B cell (primary cell): ENCODE data around the gene VILL. TPM values are rescaled to one million over a fixed set of nuclear protein-coding genes. Genes with fewer than 3 reads are reported as not detected.

ENCODE experiments used
- ATAC-seq: fragments of 200-7000 bp; cut with Tn5 transposase; one replicate; pipeline ENCODE4 v1.10.0; 2021; ENCODE audit warnings: low read depth, mild to moderate bottlenecking, moderate number of reproducible peaks, moderate library complexity
- CTCF ChIA-PET: fragments of 350-600 bp; sonication (Branson Sonifier 250); formaldehyde crosslinking; loops from one replicate; lab custom pipeline; 2021; ENCODE audit warnings: antibody characterized with exemption, inconsistent platforms; lab: Charles Lee
- POLR2A ChIA-PET: fragments of 350-600 bp; sonication (Branson Sonifier 250); formaldehyde crosslinking; loops from one replicate; lab custom pipeline; 2021; ENCODE audit warnings: antibody characterized with exemption; lab: Charles Lee
- DNase-seq: peaks from one replicate; pipeline ENCODE4 v3.0.0; 2013
- H2AFZ ChIP-seq: 2 replicates; pipeline ENCODE4 v1.6.1; 2012; ENCODE audit warnings: mild to moderate bottlenecking, low read depth, low read length; ENCODE audit not compliant: insufficient read depth, poor library complexity, severe bottlenecking
- H3K27ac ChIP-seq, 2 donors: 1 replicate in 1 of 2; 2 replicates in 1 of 2; pipeline ENCODE4 v1.5.1; 2012 to 2013; ENCODE audit warnings: low read length in 2 of 2, mild to moderate bottlenecking in 2 of 2, moderate library complexity in 1 of 2
- H3K27me3 ChIP-seq, 4 experiments: fragments of 200-600 bp in 1 of 4; sonication (generic) in 1 of 4; replicated peaks in 1 of 4; 1 replicate in 2 of 4; 2 replicates in 2 of 4; pipeline versions ENCODE4 v1.6.1 to v1.7.0; 2013 to 2016; ENCODE audit warnings: low read length in 3 of 4, mild to moderate bottlenecking in 2 of 4, mixed read lengths in 1 of 4, moderate library complexity in 1 of 4; ENCODE audit not compliant: insufficient read depth in 4 of 4, control insufficient read depth in 3 of 4; ENCODE audit errors: control extremely low read depth in 1 of 4
- H3K36me3 ChIP-seq, 2 experiments: replicated peaks in 1 of 2; 1 replicate in 1 of 2; 2 replicates in 1 of 2; pipeline versions ENCODE4 v1.6.1 to v1.7.1; 2013; ENCODE audit warnings: low read length in 1 of 2; ENCODE audit not compliant: insufficient read depth in 2 of 2, control insufficient read depth in 1 of 2; ENCODE audit errors: control extremely low read depth in 1 of 2, extremely low read depth in 1 of 2
- H3K4me1 ChIP-seq, 2 donors: fragments of 200-600 bp in 1 of 2; sonication (generic) in 1 of 2; 1 replicate in 1 of 2; 2 replicates in 1 of 2; pipeline versions ENCODE4 v1.5.1 to v1.6.1; 2013 to 2017; ENCODE audit warnings: low read length in 2 of 2; ENCODE audit not compliant: control insufficient read depth in 2 of 2, insufficient read depth in 2 of 2
- H3K4me2 ChIP-seq: replicated peaks from 2 replicates; pipeline ENCODE3; 2012; ENCODE audit warnings: mild to moderate bottlenecking, low read depth, low read length; ENCODE audit not compliant: poor library complexity, severe bottlenecking
- H3K4me3 ChIP-seq, 5 experiments: fragments of 200-600 bp in 1 of 5; sonication (generic) in 1 of 5; 1 replicate in 3 of 5; 2 replicates in 2 of 5; pipeline versions ENCODE4 v1.5.1 to v1.7.0; 2011 to 2016; ENCODE audit warnings: low read length in 4 of 5, mild to moderate bottlenecking in 4 of 5, low read depth in 2 of 5, control low read depth in 1 of 5, moderate library complexity in 1 of 5; ENCODE audit not compliant: insufficient read depth in 1 of 5; ENCODE audit errors: control extremely low read depth in 1 of 5, extremely low read depth in 1 of 5
- H3K79me2 ChIP-seq: fragments of 200-600 bp; sonication (generic); one replicate; pipeline ENCODE4 v1.6.0; 2016; ENCODE audit warnings: low read length; ENCODE audit not compliant: control insufficient read depth, insufficient read depth
- H3K9ac ChIP-seq: fragments of 200-600 bp; sonication (generic); 2 replicates; pipeline ENCODE4 v1.6.1; 2017; ENCODE audit warnings: mild to moderate bottlenecking, low read length, moderate library complexity
- H3K9me3 ChIP-seq, 3 donors: one replicate each; pipeline versions ENCODE4 v1.6.1 to v1.7.1; 2013; ENCODE audit warnings: low read length in 2 of 3; ENCODE audit not compliant: control insufficient read depth in 2 of 3, insufficient read depth in 1 of 3; ENCODE audit errors: control extremely low read depth in 1 of 3
- H4K20me1 ChIP-seq: 2 replicates; pipeline ENCODE4 v1.6.0; 2012; ENCODE audit warnings: mild to moderate bottlenecking, low read length; ENCODE audit not compliant: insufficient read depth, control insufficient read depth, poor library complexity, severe bottlenecking
- H3K27ac Mint-ChIP-seq: one replicate; pipeline ENCODE4 v1.8.0; 2021; ENCODE audit warnings: mixed read lengths
- H3K27me3 Mint-ChIP-seq: one replicate; pipeline ENCODE4 v1.8.0; 2021; ENCODE audit warnings: mixed read lengths
- H3K4me1 Mint-ChIP-seq: one replicate; pipeline ENCODE4 v1.8.0; 2021; ENCODE audit warnings: mixed read lengths
- H3K4me3 Mint-ChIP-seq: one replicate; pipeline ENCODE4 v1.8.0; 2021; ENCODE audit warnings: mixed read lengths
- H3K9me3 Mint-ChIP-seq: one replicate; pipeline ENCODE4 v1.8.0; 2022; ENCODE audit warnings: mixed read lengths; ENCODE audit not compliant: insufficient read depth
- EZH2 ChIP-seq: IDR thresholded peaks from 2 replicates; pipeline ENCODE4 v1.6.1; 2012; ENCODE audit warnings: borderline replicate concordance, low read depth, mild to moderate bottlenecking, moderate library complexity, low read length; ENCODE audit not compliant: insufficient read depth, poor library complexity, severe bottlenecking
- WGBS: methylation state at CpG from one replicate; pipeline ENCODE4 v1.1.5; 2013; ENCODE audit warnings: missing lambda C conversion rate; ENCODE audit not compliant: insufficient coverage; 5-methylcytosine and 5-hydroxymethylcytosine counted together
- intact Hi-C: fragments of 100-400 bp; cut with micrococcal nuclease; formaldehyde crosslinking; loops from one replicate; pipeline ENCODE4 v1.10.0; 2022
- polyA plus RNA-seq: library from polyadenylated mRNA; depleted of rRNA; stranded (reverse); fragments of >200 nt; gene quantifications from 2 replicates; pipeline ENCODE4 v1.2.3, GENCODE V29; 2012
- total RNA-seq, 2 donors: library from RNA; stranded (reverse); fragments of 120-200 nt in 1 of 2; gene quantifications; 1 replicate in 1 of 2; 2 replicates in 1 of 2; pipeline versions ENCODE4 v1.2.3 to v1.2.4, GENCODE V29; 2013 to 2022
- TF ChIP-seq, protein P1 (sequence below): fragments of 200-600 bp; IDR thresholded peaks from one replicate; pipeline ENCODE4 v1.8.0; 2022; ENCODE audit warnings: antibody characterized with exemption, mild to moderate bottlenecking

The VILL gene
- total and polyA plus RNA-seq, 2 donors (not counting 1 experiment from before 2014, with no cell fraction given), result 35.2 to 46.4 TPM

GRCh38 chr3:37973246-37974054 lies 17.1 kb upstream of the VILL start:
- Histone ChIP-seq H3K4me3 (no peak overlapping the region), H3K27ac (no peak overlapping the region), H3K36me3 (no peaks in the 10 kb centered on the region), H4K20me1 (no peaks in the 10 kb centered on the region), H2AFZ (no peak overlapping the region), H3K9ac (no peak overlapping the region), H3K4me2 (no peak overlapping the region), H3K79me2 (no peaks in the 10 kb centered on the region), H3K4me1 (no peaks in the 10 kb centered on the region), H3K9me3 (no peaks in the 10 kb centered on the region), H3K27me3 (no peaks in the 10 kb centered on the region)
- ATAC-seq, result no peak
- TF ChIP-seq, protein P1, sequence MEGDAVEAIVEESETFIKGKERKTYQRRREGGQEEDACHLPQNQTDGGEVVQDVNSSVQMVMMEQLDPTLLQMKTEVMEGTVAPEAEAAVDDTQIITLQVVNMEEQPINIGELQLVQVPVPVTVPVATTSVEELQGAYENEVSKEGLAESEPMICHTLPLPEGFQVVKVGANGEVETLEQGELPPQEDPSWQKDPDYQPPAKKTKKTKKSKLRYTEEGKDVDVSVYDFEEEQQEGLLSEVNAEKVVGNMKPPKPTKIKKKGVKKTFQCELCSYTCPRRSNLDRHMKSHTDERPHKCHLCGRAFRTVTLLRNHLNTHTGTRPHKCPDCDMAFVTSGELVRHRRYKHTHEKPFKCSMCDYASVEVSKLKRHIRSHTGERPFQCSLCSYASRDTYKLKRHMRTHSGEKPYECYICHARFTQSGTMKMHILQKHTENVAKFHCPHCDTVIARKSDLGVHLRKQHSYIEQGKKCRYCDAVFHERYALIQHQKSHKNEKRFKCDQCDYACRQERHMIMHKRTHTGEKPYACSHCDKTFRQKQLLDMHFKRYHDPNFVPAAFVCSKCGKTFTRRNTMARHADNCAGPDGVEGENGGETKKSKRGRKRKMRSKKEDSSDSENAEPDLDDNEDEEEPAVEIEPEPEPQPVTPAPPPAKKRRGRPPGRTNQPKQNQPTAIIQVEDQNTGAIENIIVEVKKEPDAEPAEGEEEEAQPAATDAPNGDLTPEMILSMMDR, result no peak
- no peak for TF ChIP-seq EZH2
- H3K9me3 Mint-ChIP-seq, result no peaks in the 10 kb centered on the region
- no peaks in the 10 kb centered on the region for H3K4me1 Mint-ChIP-seq
- ChIA-PET CTCF (interaction anchor here (0.7 to 5.1 kb wide), 20 partner anchors 9 to 548 kb away, joined by 3 to 46 read pairs (median 6); partner anchors contain the start of genes DLEC1 and EXOG), POLR2A (no interaction called here)
- peaks cover 7% of the 10 kb centered on the region for H3K27me3 Mint-ChIP-seq
- WGBS, result 97% methylated on average over 10 of the region's 12 CpGs
- no peak overlapping the region for H3K4me3 Mint-ChIP-seq
- intact Hi-C loops, result loop anchor here (1.0 to 2.0 kb wide), 2 partner anchors 30 to 67 kb away; no protein-coding TSS in a partner anchor
- no peak for DNase-seq
- H3K27ac Mint-ChIP-seq, result no peak overlapping the region
